PFSK-1 (cell line): ENCODE data around the gene KICS2.

ENCODE experiments used
- POLR2AphosphoS5 ChIP-seq: IDR thresholded peaks from 2 replicates; pipeline ENCODE4 v1.6.1; 2012; ENCODE audit warnings: low read depth, mild to moderate bottlenecking, control low read depth, low read length, moderate library complexity
- TAF1 ChIP-seq: IDR thresholded peaks from 2 replicates; pipeline ENCODE4 v1.6.1; 2012; ENCODE audit warnings: low read length, control low read depth, borderline replicate concordance; ENCODE audit not compliant: insufficient read depth

GRCh38 chr12:64189530-64189929 is 32.6 kb downstream of the KICS2 start:
- TF ChIP-seq POLR2AphosphoS5 (no peak), TAF1 (no peak)
